Ascending aorta (tissue), 2 donors: ENCODE data around the gene AP1S3. TPM values are rescaled to one million over a fixed set of nuclear protein-coding genes. Genes with fewer than 3 reads are reported as not detected.

Experiments used
- DNase-seq, 2 donors: peaks; one replicate each; pipeline ENCODE4 v3.0.0-alpha.2; 2019; ENCODE audit warnings: low spot score in 2 of 2
- H3K27ac ChIP-seq, 2 donors: fragments of 200-600 bp; sonication (generic); one replicate each; pipeline ENCODE4 v1.5.1; 2016 to 2017; ENCODE audit warnings: mild to moderate bottlenecking in 1 of 2
- H3K27me3 ChIP-seq: fragments of 200-600 bp; sonication (generic); one replicate; pipeline ENCODE4 v1.5.1; 2017
- H3K36me3 ChIP-seq, 2 donors: fragments of 200-600 bp; sonication (generic); one replicate each; pipeline ENCODE4 v1.5.1; 2016
- H3K4me1 ChIP-seq, 2 donors: fragments of 200-600 bp; sonication (generic); one replicate each; pipeline ENCODE4 v1.5.1; 2016 to 2017; ENCODE audit warnings: mild to moderate bottlenecking in 1 of 2
- H3K4me3 ChIP-seq, 2 donors: fragments of 200-600 bp; sonication (generic); one replicate each; pipeline ENCODE4 v1.5.1; 2016 to 2017; ENCODE audit warnings: mild to moderate bottlenecking in 1 of 2
- H3K9me3 ChIP-seq, 2 donors: fragments of 200-600 bp; sonication (generic); one replicate each; pipeline ENCODE4 v1.5.1; 2016
- intact Hi-C: fragments of 100-400 bp; cut with DNase I; formaldehyde crosslinking; loops from one replicate; pipeline ENCODE4 v1.15.1; 2023
- total RNA-seq: library from RNA; depleted of rRNA; stranded (reverse); fragments of >200 nt; gene quantifications from one replicate; pipeline ENCODE4 v1.1.0, GENCODE V29; 2016
- TF ChIP-seq, protein P1 (sequence below), 3 experiments: fragments of 200-600 bp in 2 of 3; fragments of 450-650 bp in 1 of 3; sonication (generic) in 2 of 3; IDR thresholded peaks; one replicate each; pipeline ENCODE4 v1.5.1; 2016 to 2019; ENCODE audit warnings: antibody characterized with exemption in 3 of 3, mild to moderate bottlenecking in 1 of 3, moderate library complexity in 1 of 3

AP1S3 gene
- total RNA-seq, 1 donor from 2014 or later, result not detected

DNA sequence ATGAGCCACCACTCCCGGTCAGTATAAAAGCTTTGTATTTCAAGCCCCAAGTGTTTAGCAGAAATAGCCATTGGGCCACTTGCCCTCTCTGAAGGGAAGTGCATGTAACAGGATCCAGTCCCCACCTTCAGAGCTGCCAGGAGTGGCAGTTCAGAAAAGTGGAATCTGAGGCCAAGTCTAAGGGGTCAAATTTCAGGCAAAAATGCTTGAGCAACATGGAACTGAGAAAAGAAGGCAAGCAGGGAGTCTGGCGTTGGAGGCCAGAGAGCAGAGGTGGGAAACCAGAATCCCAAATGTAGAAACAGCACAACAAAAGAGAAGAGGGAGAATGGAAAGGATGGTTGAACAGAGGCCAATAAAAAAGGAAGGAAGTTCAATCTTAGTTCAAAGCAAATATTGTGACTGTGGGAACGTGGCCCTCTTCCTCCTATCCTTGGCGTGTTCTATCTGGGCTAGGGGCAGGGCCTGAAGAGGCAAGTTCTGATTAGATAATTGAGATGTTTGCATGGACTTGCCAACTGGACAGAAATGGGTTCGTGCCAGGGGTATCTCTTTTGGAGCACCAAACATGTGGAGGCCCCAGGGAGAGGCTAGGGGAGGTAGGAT lies 102.2 kb downstream of the AP1S3 start:
- Histone ChIP-seq H3K9me3 (no peaks in the 10 kb centered on the region), H3K27me3 (no peaks in the 10 kb centered on the region), H3K4me3 (no peak overlapping the region), H3K27ac (peak overlapping the region in 1 of 2 donors; percentile 68), H3K36me3 (no peaks in the 10 kb centered on the region), H3K4me1 (no peaks in the 10 kb centered on the region)
- intact Hi-C loops, result no loop called here
- TF ChIP-seq, protein P1, sequence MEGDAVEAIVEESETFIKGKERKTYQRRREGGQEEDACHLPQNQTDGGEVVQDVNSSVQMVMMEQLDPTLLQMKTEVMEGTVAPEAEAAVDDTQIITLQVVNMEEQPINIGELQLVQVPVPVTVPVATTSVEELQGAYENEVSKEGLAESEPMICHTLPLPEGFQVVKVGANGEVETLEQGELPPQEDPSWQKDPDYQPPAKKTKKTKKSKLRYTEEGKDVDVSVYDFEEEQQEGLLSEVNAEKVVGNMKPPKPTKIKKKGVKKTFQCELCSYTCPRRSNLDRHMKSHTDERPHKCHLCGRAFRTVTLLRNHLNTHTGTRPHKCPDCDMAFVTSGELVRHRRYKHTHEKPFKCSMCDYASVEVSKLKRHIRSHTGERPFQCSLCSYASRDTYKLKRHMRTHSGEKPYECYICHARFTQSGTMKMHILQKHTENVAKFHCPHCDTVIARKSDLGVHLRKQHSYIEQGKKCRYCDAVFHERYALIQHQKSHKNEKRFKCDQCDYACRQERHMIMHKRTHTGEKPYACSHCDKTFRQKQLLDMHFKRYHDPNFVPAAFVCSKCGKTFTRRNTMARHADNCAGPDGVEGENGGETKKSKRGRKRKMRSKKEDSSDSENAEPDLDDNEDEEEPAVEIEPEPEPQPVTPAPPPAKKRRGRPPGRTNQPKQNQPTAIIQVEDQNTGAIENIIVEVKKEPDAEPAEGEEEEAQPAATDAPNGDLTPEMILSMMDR (IDR thresholded peaks at IDR 0.05), result no peak
- DNase-seq, result no peak

DNA sequence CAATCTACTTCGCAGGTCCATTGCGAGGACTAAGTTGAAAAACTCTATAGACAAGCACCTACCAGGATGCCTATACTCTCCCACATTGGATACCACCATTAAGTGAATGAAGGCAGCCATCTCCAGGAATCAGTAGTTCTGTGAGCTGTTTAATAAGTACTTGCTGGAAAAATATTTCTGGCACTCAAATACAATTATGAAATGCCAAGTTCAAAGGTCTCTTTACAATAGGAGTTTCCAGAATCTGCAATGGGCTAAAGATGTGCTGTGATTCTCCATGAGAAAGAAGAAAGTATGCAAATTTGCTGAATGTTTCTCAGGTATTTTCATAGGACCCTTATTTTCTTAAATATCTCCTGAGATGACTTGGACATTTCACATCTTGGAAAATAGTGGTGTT lies 103.0 kb downstream of the AP1S3 start:
- Histone ChIP-seq H3K27ac (no peak overlapping the region), H3K9me3 (no peaks in the 10 kb centered on the region), H3K4me3 (no peak overlapping the region), H3K27me3 (no peaks in the 10 kb centered on the region), H3K36me3 (no peaks in the 10 kb centered on the region), H3K4me1 (no peaks in the 10 kb centered on the region)
- TF ChIP-seq, protein P1 (IDR thresholded peaks at IDR 0.05), result no peak
- intact Hi-C loops, result no loop called here
- no peak for DNase-seq

DNA sequence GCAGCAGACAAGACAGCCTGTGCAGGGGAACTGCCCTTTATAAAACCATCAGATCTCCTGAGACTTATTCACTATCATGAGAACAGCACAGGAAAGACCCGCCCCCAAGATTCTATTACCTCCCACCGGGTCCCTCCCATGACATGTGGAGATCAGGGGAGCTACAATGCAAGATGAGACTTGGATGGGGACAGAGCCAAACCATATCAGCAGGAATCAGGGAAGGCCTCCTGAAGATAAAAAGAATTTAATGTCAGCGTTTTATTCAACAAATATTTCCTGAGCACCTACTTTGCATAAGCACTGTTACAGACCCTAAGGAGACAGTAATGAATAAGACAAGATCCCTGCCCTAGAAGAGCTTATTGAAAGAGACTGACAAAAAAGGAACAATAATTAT lies 105.0 kb downstream of the AP1S3 start:
- intact Hi-C loops, result no loop called here

DNA sequence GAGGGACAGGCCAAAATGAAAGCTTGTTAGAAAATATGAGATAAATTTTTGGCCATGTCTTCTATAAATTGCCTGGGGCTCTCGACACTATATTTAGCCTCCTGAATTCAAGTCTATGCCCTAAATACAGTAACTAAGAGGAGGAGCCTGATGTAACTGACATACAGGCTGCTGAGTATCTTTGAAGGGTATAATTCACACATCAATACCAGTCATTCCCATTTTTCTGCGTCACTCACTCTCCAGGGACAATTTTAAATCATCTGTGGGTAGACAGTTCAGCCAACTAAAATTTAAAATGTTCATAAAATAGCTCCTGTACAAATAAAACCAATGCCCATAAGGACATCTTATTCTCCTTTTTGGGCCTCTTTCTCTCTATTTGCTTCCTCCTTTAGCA lies 105.9 kb downstream of the AP1S3 start:
- TF ChIP-seq, protein P1 (IDR thresholded peaks at IDR 0.05), result no peak
- DNase-seq, result no peak
- Histone ChIP-seq H3K4me1 (no peaks in the 10 kb centered on the region), H3K27ac (peak overlapping the region; percentile 9 to 49), H3K27me3 (no peaks in the 10 kb centered on the region), H3K4me3 (no peak overlapping the region), H3K36me3 (no peaks in the 10 kb centered on the region), H3K9me3 (no peaks in the 10 kb centered on the region)
- intact Hi-C loops, result no loop called here

More for the DNA sequence above, 105.0 kb downstream of the AP1S3 start:
- H3K9me3 ChIP-seq, result no peaks in the 10 kb centered on the region
- H3K4me3 ChIP-seq, result no peak overlapping the region
- H3K27ac ChIP-seq, result peak overlapping the region; percentile 9 to 49
- no peaks in the 10 kb centered on the region for H3K4me1 ChIP-seq
- no peaks in the 10 kb centered on the region for H3K36me3 ChIP-seq
- H3K27me3 ChIP-seq, result no peaks in the 10 kb centered on the region
- TF ChIP-seq, protein P1 (IDR thresholded peaks at IDR 0.05), result no peak
- DNase-seq, result no peak

DNA sequence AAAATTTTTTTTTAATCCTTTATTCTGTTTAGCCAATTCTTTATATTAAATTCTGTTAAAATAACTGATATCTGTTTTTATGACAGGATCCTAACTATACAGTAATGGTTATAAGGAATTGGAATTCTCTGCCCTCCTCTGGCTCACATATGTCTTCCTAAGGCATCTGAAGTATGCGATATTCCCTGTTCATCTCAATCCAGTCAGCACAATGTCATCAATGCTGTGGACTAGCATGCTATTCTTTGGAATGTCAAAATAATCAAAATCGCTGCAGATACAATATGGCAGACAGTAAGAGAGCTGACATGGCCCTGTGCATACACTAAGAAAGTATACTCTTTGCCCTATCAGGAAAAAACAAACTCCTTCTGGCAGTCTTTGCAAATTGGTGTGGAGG lies 107.6 kb downstream of the AP1S3 start:
- intact Hi-C loops, result loop anchor here (5.0 to 10.0 kb wide), 4 partner anchors 117 to 735 kb away; no protein-coding TSS in a partner anchor
- no peak for DNase-seq
- H3K36me3 ChIP-seq, result no peaks in the 10 kb centered on the region
- H3K27me3 ChIP-seq, result no peaks in the 10 kb centered on the region
- TF ChIP-seq, protein P1 (IDR thresholded peaks at IDR 0.05), result no peak
- no peaks in the 10 kb centered on the region for H3K9me3 ChIP-seq
- peaks cover 4 to 8% of the 10 kb centered on the region in 2 donors for H3K4me1 ChIP-seq
- H3K4me3 ChIP-seq, result no peak overlapping the region
- no peak overlapping the region for H3K27ac ChIP-seq
